Ovary (tissue), 3 donors: Measurements from ENCODE around the gene UGT1A6.

Experiments used
- EP300 ChIP-seq: sonication (generic); formaldehyde crosslinking; IDR thresholded peaks from one replicate; pipeline ENCODE4 v1.6.1; 2017; ENCODE audit warnings: antibody characterized with exemption
- POLR2A ChIP-seq: fragments of 450-650 bp; IDR thresholded peaks from one replicate; pipeline ENCODE4 v1.6.1; 2017; ENCODE audit warnings: antibody characterized with exemption, mild to moderate bottlenecking, moderate library complexity
- TF ChIP-seq, protein P1 (sequence below), 3 donors: fragments of 450-650 bp in 2 of 3; fragments of 200-600 bp in 1 of 3; IDR thresholded peaks; one replicate each; pipeline versions ENCODE4 v1.5.1 to v1.8.0; 2016 to 2022; ENCODE audit warnings: antibody characterized with exemption in 3 of 3, mild to moderate bottlenecking in 1 of 3
- donor health status: DM: no; HTN: no; CAD: no.

DNA sequence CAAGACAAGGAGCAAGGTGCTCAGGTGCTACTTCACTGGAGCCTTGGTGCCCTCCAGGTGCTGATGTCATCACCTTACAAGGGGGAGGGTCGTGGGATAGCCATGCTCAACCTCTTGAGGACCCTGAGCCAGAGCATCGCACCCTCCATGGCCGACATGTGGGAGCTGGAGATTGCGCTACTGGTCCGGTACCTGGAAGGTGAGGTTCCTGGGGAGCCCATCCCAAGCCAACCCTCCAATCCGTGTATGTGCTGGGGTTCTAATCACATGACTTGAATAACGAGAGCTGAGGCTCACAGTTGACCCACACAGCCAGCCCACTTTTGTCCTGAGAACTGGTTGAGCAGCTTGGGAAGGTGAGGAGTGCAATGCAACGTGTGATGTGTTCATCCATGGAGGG lies 111.3 kb downstream of the UGT1A6 start:
- TF ChIP-seq EP300 (no peak), POLR2A (no peak)
- TF ChIP-seq, protein P1, sequence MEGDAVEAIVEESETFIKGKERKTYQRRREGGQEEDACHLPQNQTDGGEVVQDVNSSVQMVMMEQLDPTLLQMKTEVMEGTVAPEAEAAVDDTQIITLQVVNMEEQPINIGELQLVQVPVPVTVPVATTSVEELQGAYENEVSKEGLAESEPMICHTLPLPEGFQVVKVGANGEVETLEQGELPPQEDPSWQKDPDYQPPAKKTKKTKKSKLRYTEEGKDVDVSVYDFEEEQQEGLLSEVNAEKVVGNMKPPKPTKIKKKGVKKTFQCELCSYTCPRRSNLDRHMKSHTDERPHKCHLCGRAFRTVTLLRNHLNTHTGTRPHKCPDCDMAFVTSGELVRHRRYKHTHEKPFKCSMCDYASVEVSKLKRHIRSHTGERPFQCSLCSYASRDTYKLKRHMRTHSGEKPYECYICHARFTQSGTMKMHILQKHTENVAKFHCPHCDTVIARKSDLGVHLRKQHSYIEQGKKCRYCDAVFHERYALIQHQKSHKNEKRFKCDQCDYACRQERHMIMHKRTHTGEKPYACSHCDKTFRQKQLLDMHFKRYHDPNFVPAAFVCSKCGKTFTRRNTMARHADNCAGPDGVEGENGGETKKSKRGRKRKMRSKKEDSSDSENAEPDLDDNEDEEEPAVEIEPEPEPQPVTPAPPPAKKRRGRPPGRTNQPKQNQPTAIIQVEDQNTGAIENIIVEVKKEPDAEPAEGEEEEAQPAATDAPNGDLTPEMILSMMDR (IDR thresholded peaks at IDR 0.05), result no peak
